Osteocyte (in vitro differentiated cells): ENCODE measurements around the gene THBS2. TPM values are rescaled to one million over a fixed set of nuclear protein-coding genes. Genes with fewer than 3 reads are reported as not detected.
A peak's percentile ranks its signal among the peaks of the same experiment; 100 is the strongest.

ENCODE experiments used
- DNase-seq: peaks from one replicate; pipeline ENCODE4 v3.0.0; 2021; ENCODE audit warnings: mixed read lengths; ENCODE audit not compliant: unreplicated experiment; ENCODE audit errors: extremely low spot score
- H3K27ac Mint-ChIP-seq: one replicate; pipeline ENCODE4 v1.8.0; 2021; ENCODE audit warnings: mild to moderate bottlenecking, mixed read lengths; ENCODE audit not compliant: unreplicated experiment
- H3K27me3 Mint-ChIP-seq: one replicate; pipeline ENCODE4 v1.8.0; 2021; ENCODE audit warnings: mixed read lengths; ENCODE audit not compliant: unreplicated experiment
- H3K36me3 Mint-ChIP-seq: one replicate; pipeline ENCODE4 v1.8.0; 2021; ENCODE audit warnings: mixed read lengths; ENCODE audit not compliant: unreplicated experiment
- H3K4me1 Mint-ChIP-seq: one replicate; pipeline ENCODE4 v1.8.0; 2021; ENCODE audit warnings: mixed read lengths; ENCODE audit not compliant: unreplicated experiment
- H3K4me3 Mint-ChIP-seq: one replicate; pipeline ENCODE4 v1.8.0; 2021; ENCODE audit warnings: mild to moderate bottlenecking, moderate library complexity, mixed read lengths; ENCODE audit not compliant: unreplicated experiment
- H3K9me3 Mint-ChIP-seq: one replicate; pipeline ENCODE4 v1.8.0; 2021; ENCODE audit warnings: mixed read lengths; ENCODE audit not compliant: unreplicated experiment
- total RNA-seq: library from RNA; stranded (reverse); gene quantifications from 2 replicates; pipeline ENCODE4 v1.2.1, GENCODE V29; 2021
- TF ChIP-seq, protein P1 (sequence below): fragments of 200-600 bp; sonication (generic); IDR thresholded peaks from 2 replicates; pipeline ENCODE4 v1.5.0; 2021; ENCODE audit warnings: antibody characterized with exemption, mild to moderate bottlenecking, moderate library complexity

Gene THBS2
- total RNA-seq, 1 donor from 2014 or later: 650 TPM

GRCh38 chr6:169210611-169211010 is 43.0 kb downstream of the THBS2 start:
- Mint-ChIP-seq H3K4me1 (peaks cover 27% of the 10 kb centered on the region), H3K27me3 (no peaks in the 10 kb centered on the region), H3K9me3 (peaks cover 22% of the 10 kb centered on the region), H3K36me3 (peaks cover 36% of the 10 kb centered on the region), H3K27ac (no peak overlapping the region), H3K4me3 (no peak overlapping the region)
- TF ChIP-seq, protein P1, sequence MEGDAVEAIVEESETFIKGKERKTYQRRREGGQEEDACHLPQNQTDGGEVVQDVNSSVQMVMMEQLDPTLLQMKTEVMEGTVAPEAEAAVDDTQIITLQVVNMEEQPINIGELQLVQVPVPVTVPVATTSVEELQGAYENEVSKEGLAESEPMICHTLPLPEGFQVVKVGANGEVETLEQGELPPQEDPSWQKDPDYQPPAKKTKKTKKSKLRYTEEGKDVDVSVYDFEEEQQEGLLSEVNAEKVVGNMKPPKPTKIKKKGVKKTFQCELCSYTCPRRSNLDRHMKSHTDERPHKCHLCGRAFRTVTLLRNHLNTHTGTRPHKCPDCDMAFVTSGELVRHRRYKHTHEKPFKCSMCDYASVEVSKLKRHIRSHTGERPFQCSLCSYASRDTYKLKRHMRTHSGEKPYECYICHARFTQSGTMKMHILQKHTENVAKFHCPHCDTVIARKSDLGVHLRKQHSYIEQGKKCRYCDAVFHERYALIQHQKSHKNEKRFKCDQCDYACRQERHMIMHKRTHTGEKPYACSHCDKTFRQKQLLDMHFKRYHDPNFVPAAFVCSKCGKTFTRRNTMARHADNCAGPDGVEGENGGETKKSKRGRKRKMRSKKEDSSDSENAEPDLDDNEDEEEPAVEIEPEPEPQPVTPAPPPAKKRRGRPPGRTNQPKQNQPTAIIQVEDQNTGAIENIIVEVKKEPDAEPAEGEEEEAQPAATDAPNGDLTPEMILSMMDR: no peak
- no peak for DNase-seq

DNA sequence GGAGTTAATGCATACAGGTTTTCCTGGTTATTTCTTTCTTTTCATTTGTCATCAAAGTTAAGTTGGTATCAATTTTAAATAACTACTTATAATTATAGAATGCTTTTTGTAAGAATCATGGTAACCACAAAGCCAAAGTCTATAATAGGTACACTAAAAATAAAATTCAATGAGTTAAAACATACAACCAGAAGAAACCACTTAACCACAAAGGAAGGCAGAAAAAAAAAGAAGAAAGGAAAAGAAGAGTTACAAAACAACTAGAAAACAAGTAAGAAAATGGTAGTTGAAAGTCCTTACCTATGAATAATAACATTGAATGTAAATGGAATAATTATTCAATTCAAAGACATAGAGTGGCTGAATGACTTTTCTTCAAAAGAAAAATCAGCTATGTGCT is 45.6 kb downstream of the THBS2 start:
- no peaks in the 10 kb centered on the region for H3K27me3 Mint-ChIP-seq
- TF ChIP-seq, protein P1: no peak
- peaks cover 22% of the 10 kb centered on the region for H3K9me3 Mint-ChIP-seq
- no peak overlapping the region for H3K27ac Mint-ChIP-seq
- no peak overlapping the region for H3K4me3 Mint-ChIP-seq
- peaks cover 8% of the 10 kb centered on the region for H3K4me1 Mint-ChIP-seq
- DNase-seq: no peak
- H3K36me3 Mint-ChIP-seq: peaks cover 23% of the 10 kb centered on the region

DNA sequence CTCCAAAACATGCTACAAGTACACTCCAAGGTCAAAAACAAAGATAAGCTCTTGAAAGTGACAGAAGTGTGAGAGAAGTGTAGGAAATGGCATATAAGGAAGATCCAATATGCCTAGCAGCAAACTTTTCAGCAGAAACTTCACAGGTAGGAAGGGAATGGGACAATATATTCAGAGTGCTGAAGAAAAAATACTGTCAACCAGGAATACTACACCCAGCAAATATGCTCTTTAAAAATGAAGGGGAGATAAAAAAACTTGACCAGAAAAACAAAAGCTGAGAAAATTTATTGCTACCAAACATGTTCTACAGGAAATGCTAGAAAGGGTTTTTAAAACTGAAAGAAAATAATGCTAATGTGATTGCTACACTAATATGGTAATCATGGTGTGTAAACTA is 46.2 kb downstream of the THBS2 start:
- Mint-ChIP-seq H3K4me1 (peaks cover 7% of the 10 kb centered on the region), H3K9me3 (peaks cover 22% of the 10 kb centered on the region), H3K27ac (no peak overlapping the region), H3K4me3 (no peak overlapping the region), H3K36me3 (peaks cover 23% of the 10 kb centered on the region), H3K27me3 (no peaks in the 10 kb centered on the region)
- no peak for DNase-seq
- TF ChIP-seq, protein P1: no peak

DNA sequence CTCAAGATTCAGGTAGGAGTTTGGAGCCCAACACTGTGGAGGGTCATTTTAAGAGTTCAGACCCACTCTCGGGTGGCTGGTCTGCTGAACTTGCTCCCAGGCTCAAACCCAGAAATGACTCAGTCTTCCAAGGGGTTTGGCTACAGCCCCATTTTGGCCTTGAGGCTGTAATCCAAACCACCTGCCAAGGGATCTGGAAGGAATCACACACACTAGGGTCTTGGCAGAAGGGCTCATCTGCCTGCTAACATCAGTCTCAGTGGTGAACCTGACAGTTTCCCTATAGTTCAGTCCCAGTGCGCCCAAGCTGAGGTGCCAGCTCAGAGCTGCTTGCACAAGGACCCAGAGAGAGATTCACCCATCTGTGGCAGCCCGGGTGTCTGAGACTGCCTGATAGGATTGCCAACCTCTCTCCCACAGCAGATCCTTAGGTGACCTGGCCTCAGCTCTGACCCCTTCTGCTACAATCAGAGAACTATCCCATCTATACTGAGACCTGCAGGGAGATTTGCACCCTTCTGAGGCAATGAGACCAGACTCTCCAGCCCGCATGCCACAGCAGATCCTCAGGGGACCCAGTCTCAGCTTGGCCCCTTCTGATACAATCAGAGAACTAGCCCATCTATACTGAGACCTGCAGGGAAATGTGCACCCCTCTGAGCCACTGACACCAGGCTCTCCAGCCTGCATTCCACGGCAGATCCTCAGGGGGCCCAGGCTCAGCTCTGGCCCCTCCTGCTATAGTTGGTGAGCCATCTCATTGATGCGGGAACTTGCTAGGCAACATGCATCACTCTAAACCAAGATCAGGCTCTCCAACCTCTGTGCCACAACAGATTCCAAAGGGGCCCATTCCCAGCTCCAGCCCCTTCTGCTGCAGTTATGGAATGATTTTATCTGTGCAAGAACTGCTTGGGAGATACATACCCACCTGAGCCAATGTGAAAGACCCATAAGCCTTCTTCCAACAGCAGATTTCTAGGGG is 48.2 kb downstream of the THBS2 start:
- peaks cover 28% of the 10 kb centered on the region for H3K36me3 Mint-ChIP-seq
- H3K27me3 Mint-ChIP-seq: no peaks in the 10 kb centered on the region
- no peaks in the 10 kb centered on the region for H3K4me1 Mint-ChIP-seq
- DNase-seq: peak; percentile 68
- H3K4me3 Mint-ChIP-seq: no peak overlapping the region
- H3K27ac Mint-ChIP-seq: no peak overlapping the region
- TF ChIP-seq, protein P1: no peak
- peaks cover 18% of the 10 kb centered on the region for H3K9me3 Mint-ChIP-seq

GRCh38 chr6:169204167-169204566 is 49.5 kb downstream of the THBS2 start:
- Mint-ChIP-seq H3K27me3 (no peaks in the 10 kb centered on the region), H3K9me3 (peaks cover 18% of the 10 kb centered on the region), H3K4me1 (peaks cover 3% of the 10 kb centered on the region), H3K36me3 (peaks cover 24% of the 10 kb centered on the region), H3K27ac (no peak overlapping the region), H3K4me3 (no peak overlapping the region)
- TF ChIP-seq, protein P1: no peak
- DNase-seq: no peak
